Endodermal cell (in vitro differentiated cells): ENCODE results near the gene DDHD1. TPM values are rescaled to one million over a fixed set of nuclear protein-coding genes. Genes with fewer than 3 reads are reported as not detected.
A peak's percentile ranks its signal among the peaks of the same experiment; 100 is the strongest.

Experiments
- DNase-seq: peaks from one replicate; pipeline ENCODE4 v3.0.0-alpha.2; 2017
- H3K27ac ChIP-seq: 2 replicates; pipeline ENCODE4 v1.5.1; 2013; ENCODE audit warnings: mild to moderate bottlenecking, low read depth, low read length, moderate library complexity
- H3K27me3 ChIP-seq: 2 replicates; pipeline ENCODE4 v1.6.1; 2013; ENCODE audit warnings: mild to moderate bottlenecking, low read length, moderate library complexity; ENCODE audit not compliant: insufficient read depth, control insufficient read depth, poor library complexity, severe bottlenecking
- H3K36me3 ChIP-seq: 2 replicates; pipeline ENCODE4 v1.7.0; 2013; ENCODE audit warnings: mild to moderate bottlenecking, low read length, moderate library complexity; ENCODE audit not compliant: control insufficient read depth, insufficient read depth
- H3K4me1 ChIP-seq: one replicate; pipeline ENCODE4 v1.7.0; 2013; ENCODE audit warnings: low read length; ENCODE audit not compliant: control insufficient read depth, insufficient read depth
- H3K4me3 ChIP-seq: 2 replicates; pipeline ENCODE4 v1.5.1; 2013; ENCODE audit warnings: mild to moderate bottlenecking, low read length, moderate library complexity
- H3K9ac ChIP-seq: 2 replicates; pipeline ENCODE4 v1.6.1; 2013; ENCODE audit warnings: mild to moderate bottlenecking, low read length, moderate library complexity; ENCODE audit not compliant: poor library complexity, severe bottlenecking; ENCODE audit errors: extremely low read depth
- H3K9me3 ChIP-seq: 2 replicates; pipeline ENCODE4 v1.6.1; 2013; ENCODE audit warnings: mild to moderate bottlenecking, low read length, moderate library complexity; ENCODE audit not compliant: control insufficient read depth
- H3K27ac Mint-ChIP-seq: 2 replicates; pipeline ENCODE4 v1.8.0; 2020; ENCODE audit warnings: mixed read lengths
- H3K27me3 Mint-ChIP-seq: 2 replicates; pipeline ENCODE4 v1.8.0; 2021; ENCODE audit warnings: mild to moderate bottlenecking, mixed read lengths; ENCODE audit not compliant: insufficient read depth
- H3K36me3 Mint-ChIP-seq: 2 replicates; pipeline ENCODE4 v1.8.0; 2020; ENCODE audit warnings: low read depth, mixed read lengths
- H3K4me1 Mint-ChIP-seq: 2 replicates; pipeline ENCODE4 v1.8.0; 2020; ENCODE audit warnings: mixed read lengths
- H3K4me3 Mint-ChIP-seq: 2 replicates; pipeline ENCODE4 v1.8.0; 2020; ENCODE audit warnings: mild to moderate bottlenecking, moderate library complexity, mixed read lengths
- H3K9me3 Mint-ChIP-seq: 2 replicates; pipeline ENCODE4 v1.8.0; 2020; ENCODE audit warnings: mild to moderate bottlenecking, mixed read lengths
- WGBS, 2 experiments: methylation state at CpG; one replicate each; pipeline versions ENCODE4 v1.1.5 to v1.1.7; 2013; ENCODE audit warnings: missing lambda C conversion rate in 2 of 2, mixed read lengths in 1 of 2; ENCODE audit not compliant: insufficient coverage in 1 of 2, insufficient read length in 1 of 2; 5-methylcytosine and 5-hydroxymethylcytosine counted together
- total RNA-seq, 2 donors: library from RNA; stranded (reverse); fragmentation: NEBNext Ultra II Directional in 1 of 2; extraction: Animal tissue kit (Norgen Biotek cat#: 25700) in 1 of 2; gene quantifications; 2 replicates in 1 of 2; 3 replicates in 1 of 2; pipeline ENCODE4 v1.2.1, GENCODE V29; 2021
- TF ChIP-seq, protein P1 (sequence below): fragments of 200-600 bp; sonication (generic); conservative IDR thresholded peaks from 2 replicates; pipeline ENCODE4 v1.5.0; 2021; ENCODE audit warnings: antibody characterized with exemption, mild to moderate bottlenecking

The DDHD1 gene
- total RNA-seq, 2 donors from 2014 or later: 26.2 to 27.1 TPM

DNA sequence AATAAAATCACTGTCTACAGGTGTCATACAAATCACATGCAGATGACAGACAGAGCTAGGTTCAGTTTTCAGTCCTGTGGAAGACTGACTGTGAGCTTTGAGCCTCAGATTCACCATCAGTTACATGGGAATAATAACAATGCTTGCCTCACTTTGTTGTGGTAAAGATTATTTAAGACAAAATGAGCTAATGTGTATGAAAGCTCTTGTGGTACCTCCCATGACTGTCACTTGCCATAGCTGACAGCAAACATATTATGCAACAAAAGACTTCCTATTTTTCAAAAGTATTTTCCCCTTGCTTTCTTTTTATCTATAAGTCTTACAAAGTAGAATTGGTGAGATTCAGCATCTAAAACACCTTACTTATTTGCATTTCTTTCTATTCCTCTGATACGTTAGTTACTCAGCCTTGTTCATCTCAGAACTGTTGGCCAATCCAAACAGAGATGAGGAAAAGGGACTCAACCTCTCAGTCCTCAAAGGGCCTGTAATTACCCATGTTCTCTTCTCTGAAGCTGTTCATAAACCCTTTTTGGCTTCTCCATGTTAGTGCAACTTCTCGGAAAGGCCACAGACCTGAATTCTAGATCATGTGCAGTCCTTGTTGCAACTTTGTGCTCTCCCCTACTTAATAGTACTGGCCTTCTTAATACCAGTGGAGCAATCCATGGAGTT, 8.8 kb upstream of the DDHD1 start:
- no peaks in the 10 kb centered on the region for H3K36me3 ChIP-seq
- H3K4me3 ChIP-seq: no peak overlapping the region
- 94 to 96% methylated on average over 2 of the region's 2 CpGs for WGBS, 2 experiments
- TF ChIP-seq, protein P1, sequence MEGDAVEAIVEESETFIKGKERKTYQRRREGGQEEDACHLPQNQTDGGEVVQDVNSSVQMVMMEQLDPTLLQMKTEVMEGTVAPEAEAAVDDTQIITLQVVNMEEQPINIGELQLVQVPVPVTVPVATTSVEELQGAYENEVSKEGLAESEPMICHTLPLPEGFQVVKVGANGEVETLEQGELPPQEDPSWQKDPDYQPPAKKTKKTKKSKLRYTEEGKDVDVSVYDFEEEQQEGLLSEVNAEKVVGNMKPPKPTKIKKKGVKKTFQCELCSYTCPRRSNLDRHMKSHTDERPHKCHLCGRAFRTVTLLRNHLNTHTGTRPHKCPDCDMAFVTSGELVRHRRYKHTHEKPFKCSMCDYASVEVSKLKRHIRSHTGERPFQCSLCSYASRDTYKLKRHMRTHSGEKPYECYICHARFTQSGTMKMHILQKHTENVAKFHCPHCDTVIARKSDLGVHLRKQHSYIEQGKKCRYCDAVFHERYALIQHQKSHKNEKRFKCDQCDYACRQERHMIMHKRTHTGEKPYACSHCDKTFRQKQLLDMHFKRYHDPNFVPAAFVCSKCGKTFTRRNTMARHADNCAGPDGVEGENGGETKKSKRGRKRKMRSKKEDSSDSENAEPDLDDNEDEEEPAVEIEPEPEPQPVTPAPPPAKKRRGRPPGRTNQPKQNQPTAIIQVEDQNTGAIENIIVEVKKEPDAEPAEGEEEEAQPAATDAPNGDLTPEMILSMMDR: no peak
- H3K9me3 ChIP-seq: peaks cover 7% of the 10 kb centered on the region
- no peaks in the 10 kb centered on the region for H3K4me1 ChIP-seq
- Mint-ChIP-seq H3K9me3 (no peaks in the 10 kb centered on the region), H3K4me3 (no peak overlapping the region), H3K36me3 (no peaks in the 10 kb centered on the region), H3K4me1 (no peaks in the 10 kb centered on the region), H3K27me3 (no peaks in the 10 kb centered on the region), H3K27ac (no peak overlapping the region)
- H3K27ac ChIP-seq: no peak overlapping the region
- DNase-seq: no peak
- H3K27me3 ChIP-seq: no peaks in the 10 kb centered on the region
- no peak overlapping the region for H3K9ac ChIP-seq

DNA sequence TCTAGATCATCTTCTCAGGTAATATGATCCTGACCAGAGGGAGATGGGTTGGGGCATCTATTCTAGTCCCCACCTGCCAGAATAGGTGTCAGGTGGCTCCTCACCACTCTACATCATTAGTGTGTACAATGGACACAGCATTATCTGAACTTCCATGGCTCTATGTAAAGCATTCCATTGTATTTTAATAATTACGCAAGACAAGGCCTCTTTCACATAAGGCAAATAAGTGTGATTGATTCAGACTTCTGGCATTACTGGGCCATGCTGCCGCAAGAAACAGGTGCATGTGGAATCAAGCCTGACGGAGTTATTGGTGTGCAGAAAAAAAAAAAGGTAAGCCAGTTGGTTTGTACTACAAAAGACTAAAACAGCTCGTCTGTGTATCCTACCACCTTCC, 3.1 kb upstream of the DDHD1 start:
- Mint-ChIP-seq H3K4me3 (no peak overlapping the region), H3K9me3 (no peaks in the 10 kb centered on the region), H3K36me3 (no peaks in the 10 kb centered on the region), H3K27ac (no peak overlapping the region), H3K27me3 (no peaks in the 10 kb centered on the region), H3K4me1 (peaks cover 4% of the 10 kb centered on the region)
- no peak overlapping the region for H3K27ac ChIP-seq
- H3K9me3 ChIP-seq: no peaks in the 10 kb centered on the region
- no peaks in the 10 kb centered on the region for H3K27me3 ChIP-seq
- H3K4me3 ChIP-seq: no peak overlapping the region
- 80 to 95% methylated on average over 3 to 4 of the region's 4 CpGs for WGBS, 2 experiments
- no peaks in the 10 kb centered on the region for H3K4me1 ChIP-seq
- TF ChIP-seq, protein P1: no peak
- no peak for DNase-seq
- H3K9ac ChIP-seq: no peak overlapping the region
- no peaks in the 10 kb centered on the region for H3K36me3 ChIP-seq

DNA sequence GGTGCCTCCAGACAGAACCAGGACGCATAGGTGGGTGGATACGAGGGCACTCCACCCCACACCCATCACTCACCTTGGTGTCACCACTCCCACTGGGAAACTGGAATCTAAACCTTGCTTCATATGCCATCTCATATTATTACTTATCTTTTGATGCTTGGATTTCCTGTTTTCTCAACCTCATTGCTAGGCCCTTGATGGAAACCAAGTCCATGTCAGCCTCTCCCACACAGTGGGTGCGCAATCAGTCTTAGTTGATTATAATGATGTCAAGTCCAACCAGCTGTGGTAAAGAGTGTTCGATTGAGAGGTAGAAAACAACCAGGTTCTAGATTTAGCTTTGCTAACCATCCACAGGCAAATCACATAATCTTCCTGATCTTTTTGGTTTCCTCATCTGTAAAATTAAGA, 584 bp upstream of the DDHD1 start:
- no peak for DNase-seq
- Histone ChIP-seq H3K9ac (no peak overlapping the region), H3K4me3 (peak overlapping the region; percentile 90), H3K9me3 (no peaks in the 10 kb centered on the region), H3K36me3 (no peaks in the 10 kb centered on the region), H3K4me1 (no peaks in the 10 kb centered on the region), H3K27me3 (no peaks in the 10 kb centered on the region), H3K27ac (peak overlapping the region; percentile 45)
- Mint-ChIP-seq H3K9me3 (no peaks in the 10 kb centered on the region), H3K4me3 (peak overlapping the region; percentile 97), H3K36me3 (no peaks in the 10 kb centered on the region), H3K4me1 (peaks cover 13% of the 10 kb centered on the region), H3K27ac (peak overlapping the region; percentile 91), H3K27me3 (no peaks in the 10 kb centered on the region)
- TF ChIP-seq, protein P1: no peak
- WGBS, 2 experiments: 97 to 100% methylated on average over 2 to 4 of the region's 4 CpGs
